HG03097 (cell line): Measurements from ENCODE around the gene CLDN5.
"Not testable (repeated sequence)": the region's sequence is repeated elsewhere in the genome, so short reads cannot be mapped to it uniquely, and the experiment has no call there.

ENCODE experiments used
- ATAC-seq: cut with Tn5 transposase; IDR thresholded peaks from one replicate; pipeline ENCODE4 v1.9.1; 2021; ENCODE audit not compliant: unreplicated experiment, low FRiP score

The CLDN5 gene

DNA sequence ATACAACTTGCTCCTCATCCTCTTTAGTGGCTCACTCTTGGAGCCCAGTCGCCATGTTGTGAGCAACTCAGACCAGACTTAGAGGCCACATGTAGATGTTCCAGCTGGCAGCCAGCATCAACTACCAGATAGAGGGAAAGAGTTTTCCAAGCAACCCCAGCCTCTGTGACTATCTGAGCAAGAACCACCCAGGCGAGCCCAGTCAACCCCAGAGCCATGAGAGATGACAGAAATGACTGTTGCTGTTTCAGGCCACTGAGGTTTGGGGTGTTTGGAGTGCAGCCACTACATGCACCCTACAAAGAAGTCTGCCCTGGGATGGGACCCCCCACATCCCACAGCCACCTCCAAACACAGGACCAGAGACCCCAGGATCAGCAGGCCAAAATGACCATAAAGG is 24.8 kb upstream of the CLDN5 start:
- no peak for ATAC-seq

DNA sequence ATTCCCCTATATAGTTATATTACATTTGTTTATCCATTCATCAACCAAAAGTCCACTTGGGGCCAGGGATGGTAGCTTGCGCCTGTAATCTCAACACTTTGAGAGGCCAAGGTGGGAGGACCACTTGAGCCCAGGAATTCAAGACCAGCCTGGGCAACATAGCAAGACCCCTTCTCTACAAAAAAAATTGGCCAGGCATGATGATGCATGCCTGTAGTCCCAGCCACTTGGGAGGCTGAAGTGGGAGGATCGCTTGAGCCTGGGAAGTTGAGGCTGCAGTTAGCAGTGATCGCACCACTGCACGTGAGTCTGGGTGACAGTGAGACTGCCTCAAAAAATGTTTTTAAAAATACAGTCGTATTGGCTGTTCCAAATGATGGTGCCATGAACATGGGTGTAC is 24.2 kb upstream of the CLDN5 start:
- ATAC-seq = not testable (repeated sequence)

DNA sequence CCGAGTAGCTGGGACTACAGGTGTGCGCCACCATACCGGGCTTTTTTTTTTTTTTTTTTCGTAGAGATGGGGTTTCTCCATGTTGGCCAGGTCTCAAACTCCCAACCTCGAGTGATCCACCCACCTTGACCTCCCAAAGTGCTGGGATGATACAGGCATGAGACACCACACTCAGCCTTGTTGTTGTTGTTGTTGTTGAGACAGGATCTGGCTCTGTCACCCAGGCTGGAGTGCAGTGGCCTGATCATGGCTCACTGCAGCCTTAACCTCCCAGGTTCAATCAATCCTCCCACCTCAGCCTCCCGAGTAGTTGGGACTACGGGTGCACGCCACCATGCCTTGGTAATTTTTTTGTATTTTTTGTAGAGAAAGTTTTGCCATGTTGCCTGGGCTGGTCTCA is 23.4 kb upstream of the CLDN5 start:
- ATAC-seq = no peak

DNA sequence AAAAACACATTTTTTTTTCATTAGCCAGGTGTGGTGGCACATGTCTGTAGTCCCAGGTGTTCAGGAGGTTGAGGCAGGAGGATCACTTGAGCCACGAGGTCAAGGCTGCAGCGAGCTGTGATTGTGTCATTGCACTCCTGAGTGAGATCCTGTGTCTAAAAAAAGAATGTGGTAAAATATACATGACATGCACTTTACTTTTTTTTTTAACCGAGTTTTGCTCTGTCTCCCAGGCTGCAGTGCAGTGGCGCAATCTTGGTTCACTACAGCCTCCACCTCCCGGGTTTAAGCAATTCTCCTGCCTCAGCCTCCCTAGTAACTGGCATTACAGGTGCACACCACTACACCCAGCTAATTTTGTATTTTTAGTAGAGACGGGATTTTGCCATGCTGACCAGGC is 22.5 kb upstream of the CLDN5 start:
- no peak for ATAC-seq

DNA sequence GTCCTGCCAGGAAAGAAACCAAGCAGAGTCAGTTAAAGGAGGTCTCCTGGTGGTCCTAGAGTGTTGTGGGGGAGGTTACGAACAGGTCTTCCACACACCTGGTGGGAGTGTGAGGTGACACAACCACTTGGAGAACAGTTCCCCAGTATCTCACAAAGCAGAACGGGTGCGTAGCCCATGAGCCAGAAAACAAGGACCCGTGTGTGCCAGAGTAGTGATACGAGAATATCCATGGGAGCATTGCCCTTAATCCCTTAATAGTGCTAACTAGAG is 21.7 kb upstream of the CLDN5 start:
- no peak for ATAC-seq

DNA sequence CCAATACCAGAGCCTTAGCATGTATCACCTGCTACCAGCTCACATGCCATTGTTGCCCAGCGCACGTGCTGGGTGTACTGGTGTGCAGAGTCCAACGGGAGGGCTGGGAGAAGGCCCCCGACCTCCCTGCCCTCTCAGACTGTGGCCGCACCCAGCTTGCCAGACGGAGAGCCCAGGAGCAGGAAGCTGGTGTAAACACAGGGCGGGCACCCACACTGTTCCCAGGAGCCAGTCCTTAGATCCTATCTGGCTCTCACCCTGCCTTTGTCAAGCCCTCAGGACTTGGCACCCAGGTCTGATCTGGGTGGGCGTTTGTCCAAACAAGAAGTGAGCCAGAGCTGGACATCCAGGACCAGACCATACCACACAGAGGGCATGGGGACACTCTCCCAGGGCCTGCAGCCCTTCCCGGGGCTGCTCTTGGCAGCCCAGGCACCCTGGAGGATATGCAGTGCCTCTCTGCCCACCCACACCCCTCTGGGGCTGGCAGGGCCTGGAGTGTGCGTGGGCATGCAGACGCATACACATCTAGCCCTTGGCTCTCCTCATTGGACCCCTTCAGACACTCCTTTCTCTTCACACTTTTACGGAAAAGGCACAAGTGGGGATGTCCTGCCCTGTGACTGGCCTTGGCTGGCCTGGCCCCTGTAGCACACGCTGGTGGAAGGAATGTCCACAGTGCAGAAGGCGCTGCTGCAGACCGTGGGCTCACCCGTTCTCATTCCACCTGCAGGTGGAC is 19.9 kb upstream of the CLDN5 start:
- no peak for ATAC-seq

DNA sequence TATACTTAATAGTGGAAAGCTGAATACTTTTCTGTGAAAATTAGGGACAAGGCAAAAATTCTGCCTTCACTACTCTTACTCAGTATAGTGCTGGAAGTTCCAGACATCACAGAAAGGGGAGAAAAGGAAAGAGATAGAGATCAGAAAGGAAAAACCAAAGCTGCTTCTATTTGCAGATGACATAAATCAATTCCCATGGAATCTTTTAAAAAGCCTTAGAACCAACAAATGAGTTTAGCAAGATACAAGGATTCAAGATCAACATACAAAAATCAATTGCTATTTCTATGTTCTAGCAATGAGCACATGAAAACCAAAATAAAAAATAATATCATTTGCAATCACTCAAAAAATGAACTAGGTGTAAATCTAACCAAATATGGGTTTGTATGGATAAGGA is 16.2 kb upstream of the CLDN5 start:
- ATAC-seq = no peak

DNA sequence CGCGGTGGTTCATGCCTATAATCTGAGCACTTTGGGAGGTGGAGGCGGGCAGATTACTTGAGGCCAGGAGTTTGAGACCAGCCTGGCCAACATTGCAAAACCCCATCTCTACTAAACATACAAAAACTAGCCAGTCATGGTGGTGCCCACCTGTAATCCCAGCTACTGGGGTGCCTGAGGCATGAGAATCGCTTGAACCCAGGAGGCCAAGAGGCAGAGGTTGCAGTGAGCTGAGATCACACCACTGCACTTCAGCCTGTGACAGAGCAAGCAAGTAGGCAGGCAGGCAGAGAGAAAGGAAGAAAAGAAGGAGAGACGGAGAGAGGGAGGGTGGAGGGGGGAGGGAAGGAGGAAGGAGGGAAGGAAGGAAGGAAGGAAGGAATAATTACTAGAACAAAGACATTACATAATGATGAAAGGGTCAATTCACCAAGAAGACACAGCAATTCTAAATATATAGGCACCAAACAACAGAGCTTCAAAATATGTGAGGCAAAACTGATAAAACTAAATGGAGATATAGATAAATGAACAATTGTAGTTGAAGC is 13.8 kb upstream of the CLDN5 start:
- ATAC-seq = no peak

DNA sequence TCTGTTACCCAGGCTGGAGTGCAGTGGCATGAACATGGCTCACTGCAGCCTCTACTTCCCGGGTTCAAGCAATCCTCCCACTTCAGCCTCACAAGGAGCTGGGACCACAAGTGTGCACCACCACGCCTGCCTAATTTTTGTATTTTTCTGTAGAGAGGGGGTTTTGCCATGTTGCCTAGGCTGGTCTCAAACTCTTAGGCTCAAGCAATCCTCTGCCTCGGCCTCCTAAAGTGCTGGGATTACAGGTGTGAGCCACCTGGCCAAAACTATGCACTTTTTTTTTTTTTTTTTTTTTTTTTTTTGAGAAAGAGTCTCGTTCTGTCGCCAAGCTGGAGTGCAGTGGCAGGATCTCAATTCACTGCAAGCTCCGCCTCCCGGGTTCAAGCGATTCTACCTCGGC is 12.4 kb upstream of the CLDN5 start:
- ATAC-seq = no peak

- ATAC-seq = no peak
Measured at GRCh38 chr22:19535001-19535400, 10.8 kb upstream of the CLDN5 start.

- ATAC-seq = no peak
Measured at GRCh38 chr22:19533857-19534256, 9.6 kb upstream of the CLDN5 start.

DNA sequence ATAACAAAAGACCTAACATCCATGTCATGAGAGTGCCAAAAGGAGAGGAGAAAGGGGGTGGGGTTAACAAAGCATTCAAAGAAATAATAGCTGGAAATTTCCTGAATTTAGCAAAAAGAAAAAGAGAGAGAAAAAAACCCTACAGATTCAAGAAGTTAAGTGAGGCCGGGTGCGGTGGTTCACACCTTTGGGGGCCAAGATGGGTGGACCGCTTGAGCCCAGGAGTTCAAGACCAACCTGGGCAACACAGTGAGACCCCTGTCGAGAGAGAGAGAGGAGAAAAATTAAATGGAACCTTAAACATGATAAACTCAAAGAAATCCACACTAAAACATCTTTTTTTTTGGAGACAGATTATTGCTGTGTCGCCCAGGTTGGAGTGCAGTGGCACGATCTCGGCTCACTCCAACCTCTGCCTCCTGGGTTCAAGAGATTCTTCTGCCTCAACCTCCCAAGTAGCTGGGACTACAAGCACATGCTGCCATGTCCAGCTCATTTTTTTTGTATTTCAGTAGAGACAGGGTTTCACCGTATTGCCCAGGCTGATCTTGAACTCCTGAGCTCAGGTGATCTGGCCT is 8.9 kb upstream of the CLDN5 start:
- ATAC-seq = no peak

GRCh38 chr22:19531327-19531726 is 7.1 kb upstream of the CLDN5 start:
- not testable (repeated sequence) for ATAC-seq

DNA sequence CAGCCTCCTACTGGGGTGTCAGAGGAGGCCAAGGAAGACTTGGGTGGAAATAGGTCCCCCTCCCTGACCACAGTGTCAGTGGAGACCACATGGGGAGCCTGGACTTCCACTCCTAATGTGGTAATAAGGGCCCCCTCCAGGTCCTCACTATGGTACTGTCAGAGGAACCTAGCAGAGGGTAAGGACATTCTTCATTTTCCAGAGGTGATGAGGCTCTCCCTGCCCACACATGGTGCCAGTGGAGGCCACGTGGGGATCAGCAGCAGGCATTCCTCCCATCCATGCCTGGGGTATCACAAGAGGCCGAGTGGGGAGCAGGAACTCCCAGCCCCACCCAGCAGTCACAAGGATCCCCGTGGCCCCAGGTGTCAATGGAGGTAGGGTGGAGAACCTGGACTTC is 6.5 kb upstream of the CLDN5 start:
- no peak for ATAC-seq

DNA sequence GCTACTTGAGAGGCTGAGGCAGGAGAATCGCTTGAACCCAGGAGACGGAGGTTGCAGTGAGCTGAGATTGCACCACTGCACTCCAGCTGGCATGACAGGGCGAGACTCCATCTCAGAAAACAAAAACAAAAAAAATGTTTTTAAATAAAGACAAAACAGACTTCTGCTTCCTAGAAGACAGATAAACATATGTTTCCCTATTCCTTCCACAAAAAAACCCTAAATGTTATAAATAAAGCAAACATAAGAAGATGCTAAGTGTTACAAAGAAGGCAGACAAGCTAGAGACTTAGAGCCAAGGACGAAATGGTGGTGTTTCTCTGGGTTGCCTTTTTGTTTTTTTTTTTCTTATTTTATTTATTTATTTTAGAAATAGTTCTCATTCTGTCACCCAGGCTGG is 5.6 kb upstream of the CLDN5 start:
- no peak for ATAC-seq

DNA sequence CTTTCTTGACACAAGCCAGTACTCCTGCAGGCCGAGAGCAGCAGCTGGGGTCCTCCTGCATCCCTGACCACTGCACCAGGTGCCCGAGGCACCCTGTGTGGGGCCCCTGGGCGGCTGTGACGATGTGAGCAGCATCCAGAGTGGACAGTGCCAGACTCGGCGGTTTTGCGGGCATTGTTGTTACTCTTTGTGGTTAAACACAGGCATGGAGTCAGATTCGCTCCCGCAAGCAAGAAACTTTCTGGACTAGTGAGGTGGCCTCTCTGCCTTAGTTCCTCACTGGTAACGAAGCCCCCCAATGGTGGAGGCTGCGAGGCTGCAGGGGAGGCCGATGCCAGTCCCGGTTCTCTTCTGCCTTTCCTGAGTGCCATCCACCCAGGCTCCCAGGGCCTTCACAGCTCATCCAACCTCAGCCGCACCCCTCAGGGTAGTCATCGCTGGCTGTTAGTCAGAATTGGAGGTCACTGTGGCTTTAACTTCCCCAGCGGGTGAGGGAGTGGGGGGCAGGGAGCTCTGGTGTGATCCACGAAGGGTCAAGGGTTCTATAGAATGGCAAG is 3.7 kb upstream of the CLDN5 start:
- no peak for ATAC-seq

DNA sequence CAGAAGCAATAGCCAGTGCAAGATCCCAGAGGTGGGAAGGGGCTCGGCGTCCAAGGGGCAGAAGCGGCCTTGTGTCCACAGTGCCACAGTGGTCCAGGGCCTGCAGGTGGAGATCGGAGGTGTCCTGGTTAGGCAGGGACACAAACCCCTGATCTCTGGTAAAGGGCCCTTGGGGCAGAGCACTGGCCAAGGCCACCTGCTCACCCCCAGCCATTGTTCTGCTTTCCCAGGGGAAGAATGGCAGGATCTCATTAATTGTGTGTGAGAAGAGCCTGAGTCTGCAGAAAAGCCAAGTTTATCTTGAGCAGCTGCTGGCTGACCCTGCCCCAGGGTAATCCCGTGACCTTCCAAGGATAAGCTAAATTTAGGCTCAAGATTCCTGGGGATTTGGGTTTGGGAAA is 3.1 kb upstream of the CLDN5 start:
- ATAC-seq = no peak

DNA sequence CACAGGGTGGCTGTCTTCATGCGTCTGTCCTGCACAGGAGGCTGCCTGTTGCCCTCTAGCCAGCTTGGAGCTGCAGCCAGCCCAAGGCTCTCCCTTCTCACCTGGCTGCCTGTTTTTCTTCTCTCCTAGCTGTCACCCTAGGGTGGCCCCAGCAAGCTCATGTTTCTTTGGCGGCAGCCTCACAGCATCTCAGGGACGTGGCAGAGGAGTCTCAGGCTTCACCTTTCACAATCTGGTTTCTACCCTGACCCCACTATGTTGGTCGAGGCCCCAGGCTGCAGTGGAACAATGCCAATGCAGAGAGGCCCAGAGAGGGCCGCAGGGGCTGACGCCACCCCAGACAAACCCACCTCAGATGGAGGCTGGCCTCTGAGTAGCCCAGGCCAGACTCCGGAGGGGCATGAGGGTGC is 2.5 kb upstream of the CLDN5 start:
- no peak for ATAC-seq

DNA sequence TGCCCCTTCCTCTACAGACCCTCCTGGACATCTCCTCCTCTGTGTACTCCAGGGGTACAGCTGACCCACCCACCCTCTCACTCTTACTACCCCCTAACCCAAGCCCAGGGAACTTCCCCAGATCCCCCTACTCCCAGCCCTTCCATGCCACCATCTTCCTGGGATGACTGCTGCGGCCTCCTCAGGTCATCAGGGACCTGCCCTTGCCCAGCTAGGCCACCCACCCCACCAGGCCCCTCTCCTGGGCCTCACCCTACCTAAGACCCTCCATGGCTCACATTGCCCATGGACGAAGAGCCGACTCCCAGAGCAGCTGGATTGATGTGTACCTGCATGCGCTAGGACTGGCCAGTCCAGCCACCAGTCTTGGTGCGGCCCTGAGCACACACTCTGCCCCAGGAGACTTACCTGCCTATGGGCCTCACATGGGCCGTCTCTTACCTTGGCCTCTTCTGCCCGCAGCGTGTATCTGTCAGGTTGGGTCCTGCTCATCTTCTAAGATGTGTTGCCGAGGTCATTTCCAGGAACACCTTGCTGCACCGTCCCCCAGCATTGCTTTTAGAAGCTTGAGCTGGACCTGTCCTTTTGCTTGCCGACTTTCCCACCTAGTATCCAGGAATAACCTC is 2.0 kb upstream of the CLDN5 start:
- no peak for ATAC-seq

DNA sequence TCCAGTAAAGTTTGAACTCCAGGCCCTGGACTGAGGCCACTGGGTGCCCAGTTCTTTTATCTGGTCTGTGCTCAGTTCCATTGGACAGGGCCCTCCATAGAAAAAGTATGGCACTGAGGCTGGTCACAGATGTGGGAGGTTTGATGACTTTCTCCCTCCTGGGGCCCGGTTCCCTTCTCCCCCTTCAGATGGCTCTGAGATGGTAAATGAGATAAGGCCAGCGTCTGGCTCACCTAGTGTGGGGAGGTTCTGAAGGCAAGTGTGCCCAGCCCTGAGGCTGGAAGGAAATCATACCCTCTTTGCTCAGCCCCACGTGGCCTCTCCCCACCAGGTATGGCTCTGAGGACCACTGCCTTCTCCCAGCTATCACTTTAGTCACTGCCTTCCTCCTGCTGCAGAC is 1.5 kb upstream of the CLDN5 start:
- ATAC-seq = no peak

- ATAC-seq = no peak
Measured at GRCh38 chr22:19525116-19525660, 978 bp upstream of the CLDN5 start.
